ENCODE data around the gene KRTAP10-1. TPM values are rescaled to one million over a fixed set of nuclear protein-coding genes. Genes with fewer than 3 reads are reported as not detected.
"Not testable (repeated sequence)": the region's sequence is repeated elsewhere in the genome, so short reads cannot be mapped to it uniquely, and the experiment has no call there.

KRTAP10-1 gene
- total RNA-seq, 1 donor from 2014 or later: not detected

DNA sequence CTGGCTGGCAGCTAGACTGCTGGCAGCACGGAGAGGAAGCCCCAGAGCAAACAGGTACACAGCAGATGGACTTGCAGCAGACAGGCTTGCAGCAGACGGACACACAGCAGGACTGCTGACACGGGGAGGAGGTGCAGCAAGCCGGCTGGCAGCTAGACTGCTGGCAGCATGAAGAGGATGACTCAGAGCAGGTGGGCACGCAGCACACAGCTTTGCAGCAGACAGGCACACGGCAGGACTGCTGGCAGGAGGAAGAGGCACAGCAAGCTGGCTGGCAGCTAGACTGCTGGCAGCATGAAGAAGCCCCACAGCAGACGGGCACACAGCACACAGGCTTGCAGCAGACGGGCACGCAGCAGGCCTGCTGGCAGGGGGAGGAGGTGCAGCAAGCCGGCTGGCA, 10.8 kb upstream of the KRTAP10-1 start:
- Mint-ChIP-seq H3K27me3 (ENCODE audit: unreplicated experiment) (peaks cover 2% of the 10 kb centered on the region), H3K36me3 (ENCODE audit: low read depth, unreplicated experiment) (peaks cover 10% of the 10 kb centered on the region), H3K27ac (ENCODE audit: unreplicated experiment) (no peak overlapping the region), H3K9me3 (ENCODE audit: unreplicated experiment) (no peaks in the 10 kb centered on the region), H3K4me1 (ENCODE audit: unreplicated experiment) (peaks cover 18% of the 10 kb centered on the region), H3K4me3 (ENCODE audit: unreplicated experiment) (no peak overlapping the region)
- no peak for DNase-seq (ENCODE audit: low spot score)
- TF ChIP-seq, protein P1, sequence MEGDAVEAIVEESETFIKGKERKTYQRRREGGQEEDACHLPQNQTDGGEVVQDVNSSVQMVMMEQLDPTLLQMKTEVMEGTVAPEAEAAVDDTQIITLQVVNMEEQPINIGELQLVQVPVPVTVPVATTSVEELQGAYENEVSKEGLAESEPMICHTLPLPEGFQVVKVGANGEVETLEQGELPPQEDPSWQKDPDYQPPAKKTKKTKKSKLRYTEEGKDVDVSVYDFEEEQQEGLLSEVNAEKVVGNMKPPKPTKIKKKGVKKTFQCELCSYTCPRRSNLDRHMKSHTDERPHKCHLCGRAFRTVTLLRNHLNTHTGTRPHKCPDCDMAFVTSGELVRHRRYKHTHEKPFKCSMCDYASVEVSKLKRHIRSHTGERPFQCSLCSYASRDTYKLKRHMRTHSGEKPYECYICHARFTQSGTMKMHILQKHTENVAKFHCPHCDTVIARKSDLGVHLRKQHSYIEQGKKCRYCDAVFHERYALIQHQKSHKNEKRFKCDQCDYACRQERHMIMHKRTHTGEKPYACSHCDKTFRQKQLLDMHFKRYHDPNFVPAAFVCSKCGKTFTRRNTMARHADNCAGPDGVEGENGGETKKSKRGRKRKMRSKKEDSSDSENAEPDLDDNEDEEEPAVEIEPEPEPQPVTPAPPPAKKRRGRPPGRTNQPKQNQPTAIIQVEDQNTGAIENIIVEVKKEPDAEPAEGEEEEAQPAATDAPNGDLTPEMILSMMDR (IDR thresholded peaks at IDR 0.05; ENCODE audit: unreplicated experiment): no peak

DNA sequence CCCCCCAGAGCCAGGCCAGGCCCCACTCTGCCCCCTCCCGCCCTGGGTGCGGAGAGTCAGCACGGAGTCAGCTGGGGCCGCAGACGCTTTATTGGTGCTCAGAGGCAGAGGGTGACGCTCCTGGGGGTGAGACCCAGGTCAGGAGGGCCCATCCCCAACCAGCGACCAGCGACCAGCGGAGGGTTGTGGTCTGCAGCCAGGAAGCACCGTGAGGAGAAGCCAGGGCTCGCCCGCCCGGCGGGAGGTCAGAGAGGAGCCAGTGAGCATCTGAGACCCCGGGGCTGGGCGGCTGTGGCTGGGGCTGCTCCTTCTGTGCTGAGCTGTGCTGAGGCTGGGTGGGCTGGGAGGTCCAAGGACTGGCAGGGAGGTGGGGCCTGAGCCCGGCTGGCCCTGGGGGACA, 10.3 kb upstream of the KRTAP10-1 start:
- H3K4me1 Mint-ChIP-seq (ENCODE audit: unreplicated experiment): peaks cover 18% of the 10 kb centered on the region
- H3K27me3 Mint-ChIP-seq (ENCODE audit: unreplicated experiment); H3K36me3 Mint-ChIP-seq (ENCODE audit: low read depth, unreplicated experiment); H3K4me3 Mint-ChIP-seq (ENCODE audit: unreplicated experiment); H3K9me3 Mint-ChIP-seq (ENCODE audit: unreplicated experiment); H3K27ac Mint-ChIP-seq (ENCODE audit: unreplicated experiment): not testable (repeated sequence)
- peak; percentile 2 for DNase-seq (ENCODE audit: low spot score)

DNA sequence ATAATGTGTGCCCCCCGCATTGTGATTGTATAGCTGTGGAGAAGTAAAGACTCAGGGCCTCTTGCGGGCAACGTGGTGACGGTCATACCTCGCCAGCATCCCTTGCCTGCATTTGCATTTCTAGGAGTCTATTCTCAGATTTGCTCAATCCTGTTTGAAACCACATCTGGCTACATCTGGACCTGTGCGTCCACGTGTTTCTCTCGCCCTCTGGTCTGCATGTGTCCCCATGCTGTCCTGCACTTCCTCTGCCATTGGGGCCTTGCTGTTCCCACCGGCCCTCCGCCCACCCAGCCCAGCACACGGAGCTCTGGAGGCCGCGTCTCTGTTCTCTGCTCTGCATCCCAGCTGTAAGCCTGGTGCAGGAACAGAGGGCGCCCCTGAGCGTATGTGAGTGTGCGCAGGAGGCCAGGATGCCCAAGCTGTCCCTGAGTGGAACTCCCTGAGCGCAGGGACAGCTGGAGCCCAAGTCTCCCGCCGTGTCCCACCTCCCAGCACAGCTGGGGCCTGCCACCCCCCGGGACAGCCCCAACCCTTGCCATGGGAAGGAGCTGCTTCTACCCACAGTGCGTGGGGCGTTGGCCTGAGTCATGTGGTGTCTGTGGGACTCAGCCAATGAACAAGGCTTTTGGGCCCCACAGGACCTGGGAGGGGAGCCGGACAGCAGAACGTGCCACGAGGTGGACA, 9.7 kb upstream of the KRTAP10-1 start:
- no peak for DNase-seq (ENCODE audit: low spot score)
- Mint-ChIP-seq H3K9me3 (ENCODE audit: unreplicated experiment) (no peaks in the 10 kb centered on the region), H3K4me1 (ENCODE audit: unreplicated experiment) (peaks cover 18% of the 10 kb centered on the region), H3K27ac (ENCODE audit: unreplicated experiment) (peak overlapping the region; percentile 36), H3K36me3 (ENCODE audit: low read depth, unreplicated experiment) (peaks cover 10% of the 10 kb centered on the region), H3K4me3 (ENCODE audit: unreplicated experiment) (no peak overlapping the region), H3K27me3 (ENCODE audit: unreplicated experiment) (peaks cover 2% of the 10 kb centered on the region)
- TF ChIP-seq, protein P1 (IDR thresholded peaks at IDR 0.05; ENCODE audit: unreplicated experiment): no peak

DNA sequence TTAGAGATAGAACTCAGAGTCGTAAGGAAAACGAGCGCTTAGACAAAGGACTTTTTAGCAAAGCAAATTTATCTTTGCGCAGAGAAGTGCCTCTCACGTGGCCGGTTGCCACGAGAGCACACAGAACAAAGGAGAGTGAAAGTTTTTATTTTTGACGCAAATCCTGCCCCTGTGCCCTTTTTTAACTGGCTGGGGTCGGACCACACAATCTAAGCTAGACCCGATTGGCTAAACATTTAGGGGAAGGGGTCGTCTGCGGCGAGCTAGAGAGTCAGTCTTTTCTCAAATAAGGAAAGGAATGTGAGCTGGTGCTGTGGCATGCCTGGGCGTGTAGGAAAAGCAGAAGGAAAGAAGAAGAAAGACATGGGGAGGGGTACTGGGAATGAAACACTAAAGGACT, 8.9 kb upstream of the KRTAP10-1 start:
- peaks cover 2% of the 10 kb centered on the region for H3K27me3 Mint-ChIP-seq (ENCODE audit: unreplicated experiment)
- H3K4me3 Mint-ChIP-seq (ENCODE audit: unreplicated experiment): no peak overlapping the region
- no peaks in the 10 kb centered on the region for H3K9me3 Mint-ChIP-seq (ENCODE audit: unreplicated experiment)
- H3K27ac Mint-ChIP-seq (ENCODE audit: unreplicated experiment): peak overlapping the region; percentile 0
- TF ChIP-seq, protein P1 (IDR thresholded peaks at IDR 0.05; ENCODE audit: unreplicated experiment): no peak
- H3K4me1 Mint-ChIP-seq (ENCODE audit: unreplicated experiment): peaks cover 18% of the 10 kb centered on the region
- no peak for DNase-seq (ENCODE audit: low spot score)
- H3K36me3 Mint-ChIP-seq (ENCODE audit: low read depth, unreplicated experiment): peaks cover 10% of the 10 kb centered on the region

DNA sequence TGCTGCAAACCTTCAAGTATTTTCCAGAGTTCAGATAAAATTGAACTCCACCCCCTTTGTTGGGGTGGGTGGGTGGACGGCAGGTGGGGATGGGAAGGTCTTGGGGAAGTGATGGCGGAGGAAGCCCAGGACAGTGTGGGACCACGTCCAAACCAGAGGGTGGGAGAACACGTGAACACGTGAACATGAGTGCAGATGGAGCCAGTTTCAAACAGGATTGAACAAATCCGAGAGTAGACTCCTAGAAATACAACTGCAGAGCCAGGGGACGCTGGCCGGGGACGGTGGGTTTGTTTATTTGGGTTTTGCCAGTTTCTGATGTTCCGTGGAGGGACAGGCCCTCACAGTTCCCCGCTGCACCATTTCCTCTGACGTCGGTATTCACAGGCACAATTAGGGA, 8.4 kb upstream of the KRTAP10-1 start:
- Mint-ChIP-seq H3K27me3 (ENCODE audit: unreplicated experiment) (peaks cover 2% of the 10 kb centered on the region), H3K36me3 (ENCODE audit: low read depth, unreplicated experiment) (peaks cover 10% of the 10 kb centered on the region), H3K9me3 (ENCODE audit: unreplicated experiment) (no peaks in the 10 kb centered on the region), H3K4me3 (ENCODE audit: unreplicated experiment) (no peak overlapping the region), H3K27ac (ENCODE audit: unreplicated experiment) (no peak overlapping the region), H3K4me1 (ENCODE audit: unreplicated experiment) (peaks cover 18% of the 10 kb centered on the region)
- DNase-seq (ENCODE audit: low spot score): no peak
- TF ChIP-seq, protein P1 (IDR thresholded peaks at IDR 0.05; ENCODE audit: unreplicated experiment): no peak
